ENCODE measurements around the gene SLC6A1. TPM values are rescaled to one million over a fixed set of nuclear protein-coding genes. Genes with fewer than 3 reads are reported as not detected.
A peak's percentile ranks its signal among the peaks of the same experiment; 100 is the strongest.

SLC6A1 gene
- total RNA-seq = 1 to 10 TPM in 1 of 5 donors, under 1 TPM in 1, not detected in 3; 0.29 to 2.8 TPM
- polyA plus RNA-seq = 1 to 10 TPM in 1 of 3 donors, not detected in 2; 5.6 TPM
- long read RNA-seq, donor 1 = 0 reads
- long read RNA-seq, donor 2 = 0 reads
- long read RNA-seq, donor 3 = 0 reads
- long read RNA-seq, donor 4 = 0 reads
- long read RNA-seq, donor 5 = 0 reads
- long read RNA-seq, donor 6 = 0 reads
- long read RNA-seq, donor 7 = 0 reads
- long read RNA-seq, donor 8 = 0 reads
- long read RNA-seq, donor 9 = 0 reads
- long read RNA-seq, donor 10 = 0 reads

DNA sequence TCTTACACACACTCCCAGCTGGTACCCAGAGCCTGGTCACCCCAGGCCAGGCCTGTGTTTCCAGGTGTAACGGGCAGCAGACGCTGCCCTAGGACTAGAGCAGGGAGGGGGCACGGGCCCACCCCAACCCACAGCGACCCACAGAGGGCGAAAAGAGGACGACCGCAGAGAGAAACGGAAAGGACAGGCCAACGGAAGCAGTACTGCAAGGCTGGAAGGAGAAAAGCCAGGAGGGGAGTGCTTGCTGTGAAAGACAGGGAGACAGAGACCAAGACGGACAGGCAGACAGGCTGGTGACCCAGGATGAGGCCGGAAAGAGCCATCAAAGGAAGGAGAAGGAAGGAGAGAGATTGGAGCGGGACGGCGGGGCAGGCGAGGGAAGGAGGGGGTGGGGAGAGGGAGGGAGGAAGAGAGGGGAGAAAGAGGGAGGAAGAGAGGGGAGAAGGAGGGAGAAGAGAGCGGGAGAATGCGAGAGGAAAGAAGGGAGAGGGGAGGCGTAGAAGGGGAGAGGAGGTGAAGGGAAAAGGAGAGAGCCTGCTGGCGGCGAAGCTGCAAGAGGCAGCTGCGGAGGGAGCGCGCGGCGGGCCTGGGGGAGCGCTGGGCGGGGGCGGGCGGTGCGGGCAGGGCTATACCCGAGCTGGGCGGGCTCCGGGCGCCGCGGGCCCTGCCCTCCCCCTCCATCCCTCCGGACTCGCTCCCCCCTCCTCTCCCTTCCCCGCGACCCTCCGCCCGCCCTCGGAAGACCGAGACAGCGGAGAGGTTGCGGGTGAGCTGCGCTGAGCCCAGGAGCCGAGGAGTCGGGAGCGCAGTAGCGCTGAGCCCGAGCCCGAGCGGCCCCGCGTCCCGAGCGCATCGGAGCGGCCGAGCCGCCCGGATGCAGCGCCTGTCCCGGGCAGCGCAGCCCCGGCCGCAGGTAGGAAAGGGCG, at the start of gene SLC6A1:
Gene SLC6A1 (plus strand): TSS at position 732 of the 926 bp plus-strand sequence. CDS start 24,464 bp downstream, outside the sequence.
- 1 to 5% (median 3%) methylated on average over 28 to 64 of the region's 69 CpGs for WGBS, 5 donors
- Histone ChIP-seq H3K4me3 (peak within 1 kb of the TSS; percentile 30 to 42 (median 40)), H3K9me3 (no peaks in the 10 kb centered on the region), H3K27ac (peak within 1 kb of the TSS in 1 of 5 donors; percentile 8), H3K4me1 (peaks cover 0 to 19% (median 14%) of the 10 kb centered on the region in 4 donors), H3K27me3 (peaks cover 8 to 79% (median 51%) of the 10 kb centered on the region in 3 donors), H3K36me3 (no peaks in the 10 kb centered on the region)
- peak in 1 of 2 donors; percentile 68 for DNase-seq
- no peak for TF ChIP-seq EP300 (IDR thresholded peaks at IDR 0.05)
- TF ChIP-seq, protein P1, sequence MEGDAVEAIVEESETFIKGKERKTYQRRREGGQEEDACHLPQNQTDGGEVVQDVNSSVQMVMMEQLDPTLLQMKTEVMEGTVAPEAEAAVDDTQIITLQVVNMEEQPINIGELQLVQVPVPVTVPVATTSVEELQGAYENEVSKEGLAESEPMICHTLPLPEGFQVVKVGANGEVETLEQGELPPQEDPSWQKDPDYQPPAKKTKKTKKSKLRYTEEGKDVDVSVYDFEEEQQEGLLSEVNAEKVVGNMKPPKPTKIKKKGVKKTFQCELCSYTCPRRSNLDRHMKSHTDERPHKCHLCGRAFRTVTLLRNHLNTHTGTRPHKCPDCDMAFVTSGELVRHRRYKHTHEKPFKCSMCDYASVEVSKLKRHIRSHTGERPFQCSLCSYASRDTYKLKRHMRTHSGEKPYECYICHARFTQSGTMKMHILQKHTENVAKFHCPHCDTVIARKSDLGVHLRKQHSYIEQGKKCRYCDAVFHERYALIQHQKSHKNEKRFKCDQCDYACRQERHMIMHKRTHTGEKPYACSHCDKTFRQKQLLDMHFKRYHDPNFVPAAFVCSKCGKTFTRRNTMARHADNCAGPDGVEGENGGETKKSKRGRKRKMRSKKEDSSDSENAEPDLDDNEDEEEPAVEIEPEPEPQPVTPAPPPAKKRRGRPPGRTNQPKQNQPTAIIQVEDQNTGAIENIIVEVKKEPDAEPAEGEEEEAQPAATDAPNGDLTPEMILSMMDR (IDR thresholded peaks at IDR 0.05) = no peak
- no peak for TF ChIP-seq POLR2AphosphoS5 (IDR thresholded peaks at IDR 0.05)
- no peak for TF ChIP-seq POLR2A (IDR thresholded peaks at IDR 0.05)
- intact Hi-C loops (cut with DNase I; ENCODE audit: low total_unique reads) = no loop called here

DNA sequence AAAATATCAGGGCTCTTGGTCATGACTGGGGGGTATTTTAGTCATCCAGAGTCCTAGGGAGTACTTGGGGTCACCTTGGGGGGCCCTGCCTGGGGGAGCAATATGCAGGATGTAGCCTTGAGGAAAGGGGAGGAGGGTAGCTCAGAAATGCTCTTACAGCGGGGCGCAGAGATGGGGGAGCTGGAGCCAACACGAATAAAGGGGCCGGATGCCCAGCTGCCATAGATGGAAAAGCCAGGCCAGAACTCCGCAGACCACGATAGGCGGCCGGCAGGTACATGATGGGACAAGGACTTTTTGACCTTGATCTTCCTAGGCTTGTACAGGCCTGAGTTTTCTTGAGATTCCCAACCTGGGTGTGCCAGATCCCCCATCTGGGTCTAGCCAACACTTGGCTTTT, 47.7 kb upstream of the SLC6A1 start:
- intact Hi-C loops (cut with DNase I; ENCODE audit: low total_unique reads) = loop anchor here (5.0 kb wide), 1 partner anchor 112 kb away; no protein-coding TSS in a partner anchor
- DNase-seq = no peak
- Histone ChIP-seq H3K36me3 (no peaks in the 10 kb centered on the region), H3K27me3 (peaks cover 0 to 60% (median 0%) of the 10 kb centered on the region in 3 donors), H3K4me3 (no peak overlapping the region), H3K9me3 (peaks cover 0 to 8% (median 5%) of the 10 kb centered on the region in 4 donors), H3K4me1 (no peaks in the 10 kb centered on the region), H3K27ac (no peak overlapping the region)
- TF ChIP-seq, protein P1 (IDR thresholded peaks at IDR 0.05) = no peak
- TF ChIP-seq EP300 (IDR thresholded peaks at IDR 0.05) (no peak), POLR2A (IDR thresholded peaks at IDR 0.05) (no peak), POLR2AphosphoS5 (IDR thresholded peaks at IDR 0.05) (no peak)
- 80 to 94% (median 90%) methylated on average over 8 of the region's 8 CpGs for WGBS, 5 donors

DNA sequence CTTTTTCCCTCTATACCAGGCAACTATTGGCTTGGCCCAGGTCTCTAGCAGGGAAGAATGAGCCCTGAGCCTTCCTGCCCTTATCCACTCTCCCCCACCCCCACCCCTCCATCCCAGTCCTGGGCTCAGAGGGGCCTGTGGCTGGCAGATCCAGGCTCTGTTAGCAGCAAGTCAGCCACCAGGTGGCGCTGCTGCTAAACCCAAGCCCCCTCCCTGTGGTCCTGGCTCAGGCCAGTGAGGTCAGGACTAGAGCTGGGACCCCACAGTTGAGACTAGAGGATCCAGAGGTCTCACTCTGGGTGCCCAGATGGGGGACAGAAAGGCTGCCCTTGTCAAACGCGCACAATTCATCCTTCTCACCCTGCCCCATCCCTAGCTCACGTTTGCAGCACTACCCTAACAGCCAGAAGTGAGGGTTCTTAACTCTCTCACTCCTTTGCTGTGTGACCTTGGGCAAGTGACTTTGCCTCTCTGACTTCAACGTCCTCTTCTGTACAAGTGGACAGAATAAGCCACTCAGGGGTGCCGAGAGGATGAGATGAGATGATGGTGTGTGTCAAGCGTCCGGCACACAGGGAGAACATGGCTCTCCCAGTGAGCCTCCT, 46.8 kb upstream of the SLC6A1 start:
- no peaks in the 10 kb centered on the region for H3K4me1 ChIP-seq
- H3K27me3 ChIP-seq = peaks cover 0 to 63% (median 0%) of the 10 kb centered on the region in 3 donors
- DNase-seq = peak; percentile 49 to 80
- no peak overlapping the region for H3K4me3 ChIP-seq
- peaks cover 0 to 8% (median 5%) of the 10 kb centered on the region in 4 donors for H3K9me3 ChIP-seq
- WGBS, 5 donors = 44 to 54% (median 50%) methylated on average over 7 to 8 of the region's 8 CpGs
- TF ChIP-seq, protein P1 (IDR thresholded peaks at IDR 0.05) = peak in 5 of 7 experiments; percentile 16 to 83 (median 71)
- TF ChIP-seq POLR2AphosphoS5 (IDR thresholded peaks at IDR 0.05) = no peak
- H3K27ac ChIP-seq = no peak overlapping the region
- H3K36me3 ChIP-seq = no peaks in the 10 kb centered on the region
- intact Hi-C loops (cut with DNase I; ENCODE audit: low total_unique reads) = loop anchor here (5.0 kb wide), 1 partner anchor 112 kb away; no protein-coding TSS in a partner anchor

GRCh38 chr3:10946526-10946925, 46.0 kb upstream of the SLC6A1 start:
- intact Hi-C loops (cut with DNase I; ENCODE audit: low total_unique reads) = loop anchor here (5.0 kb wide), 1 partner anchor 111 kb away; no protein-coding TSS in a partner anchor
- Histone ChIP-seq H3K4me1 (no peaks in the 10 kb centered on the region), H3K9me3 (peaks cover 0 to 8% (median 5%) of the 10 kb centered on the region in 4 donors), H3K4me3 (no peak overlapping the region), H3K36me3 (no peaks in the 10 kb centered on the region), H3K27ac (no peak overlapping the region), H3K27me3 (peaks cover 0 to 69% (median 0%) of the 10 kb centered on the region in 3 donors)
- TF ChIP-seq POLR2A (IDR thresholded peaks at IDR 0.05) (no peak), POLR2AphosphoS5 (IDR thresholded peaks at IDR 0.05) (no peak), EP300 (IDR thresholded peaks at IDR 0.05) (no peak)
- TF ChIP-seq, protein P1 (IDR thresholded peaks at IDR 0.05) = no peak
- 20 to 43% (median 33%) methylated on average over 8 of the region's 8 CpGs for WGBS, 5 donors
- no peak for DNase-seq

Data from stomach (tissue), 19 donors.